ENCODE data around the gene TPCN1.
A peak's percentile ranks its signal among the peaks of the same experiment; 100 is the strongest.

TPCN1 gene

GRCh38 chr12:113184098-113184899 lies 37.0 kb upstream of the TPCN1 start:
- Histone ChIP-seq H3K4me3 (ENCODE audit: low read length in 2 of 2) (peak overlapping the region; percentile 92 to 98), H3K9ac (ENCODE audit: low read depth in 1 of 2, low read length in 2 of 2) (peak overlapping the region; percentile 85 to 88), H3K27me3 (ENCODE audit: control insufficient read depth in 2 of 2, insufficient read depth in 2 of 2, low read length in 2 of 2) (no peaks in the 10 kb centered on the region), H3K27ac (ENCODE audit: low read depth in 2 of 2, low read length in 2 of 2) (peak overlapping the region; percentile 90 to 93), H3K4me1 (ENCODE audit: control insufficient read depth in 2 of 2, insufficient read depth in 2 of 2, low read length in 2 of 2) (peaks cover 14 to 18% of the 10 kb centered on the region in 2 donors), H3K9me3 (ENCODE audit: control insufficient read depth in 2 of 2, low read length in 2 of 2) (no peaks in the 10 kb centered on the region), H3K36me3 (ENCODE audit: control insufficient read depth in 2 of 2, insufficient read depth in 2 of 2, low read length in 2 of 2) (peaks cover 9 to 21% of the 10 kb centered on the region in 2 donors)

GRCh38 chr12:113184900-113185179 lies 36.4 kb upstream of the TPCN1 start:
- Histone ChIP-seq H3K9me3 (ENCODE audit: control insufficient read depth in 2 of 2, low read length in 2 of 2) (no peaks in the 10 kb centered on the region), H3K4me3 (ENCODE audit: low read length in 2 of 2) (peak overlapping the region; percentile 92 to 98), H3K9ac (ENCODE audit: low read depth in 1 of 2, low read length in 2 of 2) (peak overlapping the region; percentile 85 to 88), H3K27me3 (ENCODE audit: control insufficient read depth in 2 of 2, insufficient read depth in 2 of 2, low read length in 2 of 2) (no peaks in the 10 kb centered on the region), H3K4me1 (ENCODE audit: control insufficient read depth in 2 of 2, insufficient read depth in 2 of 2, low read length in 2 of 2) (peaks cover 14 to 18% of the 10 kb centered on the region in 2 donors), H3K36me3 (ENCODE audit: control insufficient read depth in 2 of 2, insufficient read depth in 2 of 2, low read length in 2 of 2) (peaks cover 8 to 18% of the 10 kb centered on the region in 2 donors), H3K27ac (ENCODE audit: low read depth in 2 of 2, low read length in 2 of 2) (peak overlapping the region; percentile 90 to 93)

- no peaks in the 10 kb centered on the region for H3K27me3 ChIP-seq (ENCODE audit: control insufficient read depth in 2 of 2, insufficient read depth in 2 of 2, low read length in 2 of 2)
- H3K4me1 ChIP-seq (ENCODE audit: control insufficient read depth in 2 of 2, insufficient read depth in 2 of 2, low read length in 2 of 2), result peaks cover 14 to 18% of the 10 kb centered on the region in 2 donors
- peak within 1 kb of the TSS; percentile 90 to 93 for H3K27ac ChIP-seq (ENCODE audit: low read depth in 2 of 2, low read length in 2 of 2)
- H3K9me3 ChIP-seq (ENCODE audit: control insufficient read depth in 2 of 2, low read length in 2 of 2), result no peaks in the 10 kb centered on the region
- peak within 1 kb of the TSS; percentile 85 to 88 for H3K9ac ChIP-seq (ENCODE audit: low read depth in 1 of 2, low read length in 2 of 2)
- peak within 1 kb of the TSS; percentile 92 to 98 for H3K4me3 ChIP-seq (ENCODE audit: low read length in 2 of 2)
- peaks cover 2 to 12% of the 10 kb centered on the region in 2 donors for H3K36me3 ChIP-seq (ENCODE audit: control insufficient read depth in 2 of 2, insufficient read depth in 2 of 2, low read length in 2 of 2)
Measured at GRCh38 chr12:113185180-113186032, 35.9 kb upstream of the TPCN1 start, which contains the start of the genes DDX54 and RITA1. Gene DDX54 (minus strand): TSS chr12:113185478. CDS start chr12:113185451, 27 bp downstream. Gene RITA1 (plus strand): TSS chr12:113185721. CDS start chr12:113186747, 1,026 bp downstream.

- Histone ChIP-seq H3K9me3 (ENCODE audit: control insufficient read depth in 2 of 2, low read length in 2 of 2) (no peaks in the 10 kb centered on the region), H3K36me3 (ENCODE audit: control insufficient read depth in 2 of 2, insufficient read depth in 2 of 2, low read length in 2 of 2) (peaks cover 7 to 9% of the 10 kb centered on the region in 2 donors), H3K4me3 (ENCODE audit: low read length in 2 of 2) (peak overlapping the region; percentile 92 to 98), H3K9ac (ENCODE audit: low read depth in 1 of 2, low read length in 2 of 2) (peak overlapping the region; percentile 85 to 88), H3K27ac (ENCODE audit: low read depth in 2 of 2, low read length in 2 of 2) (peak overlapping the region; percentile 90 to 93), H3K27me3 (ENCODE audit: control insufficient read depth in 2 of 2, insufficient read depth in 2 of 2, low read length in 2 of 2) (no peaks in the 10 kb centered on the region), H3K4me1 (ENCODE audit: control insufficient read depth in 2 of 2, insufficient read depth in 2 of 2, low read length in 2 of 2) (peaks cover 14 to 18% of the 10 kb centered on the region in 2 donors)
Measured at GRCh38 chr12:113186033-113186365, 35.3 kb upstream of the TPCN1 start.

- H3K9ac ChIP-seq (ENCODE audit: low read depth in 1 of 2, low read length in 2 of 2), result peak overlapping the region; percentile 85 to 88
- no peak overlapping the region for H3K27ac ChIP-seq (ENCODE audit: low read depth in 2 of 2, low read length in 2 of 2)
- H3K4me1 ChIP-seq (ENCODE audit: control insufficient read depth in 2 of 2, insufficient read depth in 2 of 2, low read length in 2 of 2), result peaks cover 14 to 18% of the 10 kb centered on the region in 2 donors
- H3K27me3 ChIP-seq (ENCODE audit: control insufficient read depth in 2 of 2, insufficient read depth in 2 of 2, low read length in 2 of 2), result no peaks in the 10 kb centered on the region
- peak overlapping the region; percentile 57 to 98 for H3K4me3 ChIP-seq (ENCODE audit: low read length in 2 of 2)
- H3K36me3 ChIP-seq (ENCODE audit: control insufficient read depth in 2 of 2, insufficient read depth in 2 of 2, low read length in 2 of 2), result peaks cover 14 to 15% of the 10 kb centered on the region in 2 donors
- no peaks in the 10 kb centered on the region for H3K9me3 ChIP-seq (ENCODE audit: control insufficient read depth in 2 of 2, low read length in 2 of 2)
Measured at GRCh38 chr12:113186666-113187325, 34.5 kb upstream of the TPCN1 start.

GRCh38 chr12:113189361-113189760 lies 31.9 kb upstream of the TPCN1 start:
- H3K36me3 ChIP-seq (ENCODE audit: control insufficient read depth in 2 of 2, insufficient read depth in 2 of 2, low read length in 2 of 2), result peaks cover 17 to 24% of the 10 kb centered on the region in 2 donors
- H3K4me1 ChIP-seq (ENCODE audit: control insufficient read depth in 2 of 2, insufficient read depth in 2 of 2, low read length in 2 of 2), result peaks cover 11 to 21% of the 10 kb centered on the region in 2 donors
- no peak overlapping the region for H3K4me3 ChIP-seq (ENCODE audit: low read length in 2 of 2)
- no peaks in the 10 kb centered on the region for H3K27me3 ChIP-seq (ENCODE audit: control insufficient read depth in 2 of 2, insufficient read depth in 2 of 2, low read length in 2 of 2)
- H3K27ac ChIP-seq (ENCODE audit: low read depth in 2 of 2, low read length in 2 of 2), result no peak overlapping the region
- no peaks in the 10 kb centered on the region for H3K9me3 ChIP-seq (ENCODE audit: control insufficient read depth in 2 of 2, low read length in 2 of 2)
- no peak overlapping the region for H3K9ac ChIP-seq (ENCODE audit: low read depth in 1 of 2, low read length in 2 of 2)

GRCh38 chr12:113190761-113191160 lies 30.5 kb upstream of the TPCN1 start:
- Histone ChIP-seq H3K4me3 (ENCODE audit: low read length in 2 of 2) (no peak overlapping the region), H3K27me3 (ENCODE audit: control insufficient read depth in 2 of 2, insufficient read depth in 2 of 2, low read length in 2 of 2) (no peaks in the 10 kb centered on the region), H3K9me3 (ENCODE audit: control insufficient read depth in 2 of 2, low read length in 2 of 2) (no peaks in the 10 kb centered on the region), H3K27ac (ENCODE audit: low read depth in 2 of 2, low read length in 2 of 2) (no peak overlapping the region), H3K36me3 (ENCODE audit: control insufficient read depth in 2 of 2, insufficient read depth in 2 of 2, low read length in 2 of 2) (peaks cover 17 to 24% of the 10 kb centered on the region in 2 donors), H3K4me1 (ENCODE audit: control insufficient read depth in 2 of 2, insufficient read depth in 2 of 2, low read length in 2 of 2) (peaks cover 10 to 19% of the 10 kb centered on the region in 2 donors), H3K9ac (ENCODE audit: low read depth in 1 of 2, low read length in 2 of 2) (no peak overlapping the region)

- Histone ChIP-seq H3K9me3 (ENCODE audit: control insufficient read depth in 2 of 2, low read length in 2 of 2) (no peaks in the 10 kb centered on the region), H3K27me3 (ENCODE audit: control insufficient read depth in 2 of 2, insufficient read depth in 2 of 2, low read length in 2 of 2) (no peaks in the 10 kb centered on the region), H3K4me3 (ENCODE audit: low read length in 2 of 2) (no peak overlapping the region), H3K36me3 (ENCODE audit: control insufficient read depth in 2 of 2, insufficient read depth in 2 of 2, low read length in 2 of 2) (peaks cover 17 to 24% of the 10 kb centered on the region in 2 donors), H3K4me1 (ENCODE audit: control insufficient read depth in 2 of 2, insufficient read depth in 2 of 2, low read length in 2 of 2) (peaks cover 7 to 14% of the 10 kb centered on the region in 2 donors), H3K27ac (ENCODE audit: low read depth in 2 of 2, low read length in 2 of 2) (no peak overlapping the region), H3K9ac (ENCODE audit: low read depth in 1 of 2, low read length in 2 of 2) (no peak overlapping the region)
Measured at GRCh38 chr12:113191227-113191626, 30.0 kb upstream of the TPCN1 start.

- Histone ChIP-seq H3K36me3 (ENCODE audit: control insufficient read depth in 2 of 2, insufficient read depth in 2 of 2, low read length in 2 of 2) (peaks cover 15 to 17% of the 10 kb centered on the region in 2 donors), H3K27me3 (ENCODE audit: control insufficient read depth in 2 of 2, insufficient read depth in 2 of 2, low read length in 2 of 2) (no peaks in the 10 kb centered on the region), H3K4me3 (ENCODE audit: low read length in 2 of 2) (no peak overlapping the region), H3K27ac (ENCODE audit: low read depth in 2 of 2, low read length in 2 of 2) (no peak overlapping the region), H3K9me3 (ENCODE audit: control insufficient read depth in 2 of 2, low read length in 2 of 2) (no peaks in the 10 kb centered on the region), H3K4me1 (ENCODE audit: control insufficient read depth in 2 of 2, insufficient read depth in 2 of 2, low read length in 2 of 2) (peaks cover 0 to 7% of the 10 kb centered on the region in 2 donors), H3K9ac (ENCODE audit: low read depth in 1 of 2, low read length in 2 of 2) (no peak overlapping the region)
Measured at GRCh38 chr12:113194971-113195391, 26.3 kb upstream of the TPCN1 start.

All from mucosa of rectum (tissue), 2 donors.